Skin of body (tissue), 2 donors: ENCODE data around the gene ZMYM5. TPM values are rescaled to one million over a fixed set of nuclear protein-coding genes. Genes with fewer than 3 reads are reported as not detected.
"Not testable (repeated sequence)": the region's sequence is repeated elsewhere in the genome, so short reads cannot be mapped to it uniquely, and the experiment has no call there.

Source experiments
- DNase-seq: peaks from one replicate; lab custom pipeline; 2025; lab: John Stamatoyannopoulos, UW
- total RNA-seq: library from RNA; depleted of rRNA; stranded (reverse); fragments of >200 nt; gene quantifications from one replicate; pipeline ENCODE4 v1.2.3, GENCODE V29; 2014

Gene ZMYM5
- total RNA-seq: 26.1 TPM

DNA sequence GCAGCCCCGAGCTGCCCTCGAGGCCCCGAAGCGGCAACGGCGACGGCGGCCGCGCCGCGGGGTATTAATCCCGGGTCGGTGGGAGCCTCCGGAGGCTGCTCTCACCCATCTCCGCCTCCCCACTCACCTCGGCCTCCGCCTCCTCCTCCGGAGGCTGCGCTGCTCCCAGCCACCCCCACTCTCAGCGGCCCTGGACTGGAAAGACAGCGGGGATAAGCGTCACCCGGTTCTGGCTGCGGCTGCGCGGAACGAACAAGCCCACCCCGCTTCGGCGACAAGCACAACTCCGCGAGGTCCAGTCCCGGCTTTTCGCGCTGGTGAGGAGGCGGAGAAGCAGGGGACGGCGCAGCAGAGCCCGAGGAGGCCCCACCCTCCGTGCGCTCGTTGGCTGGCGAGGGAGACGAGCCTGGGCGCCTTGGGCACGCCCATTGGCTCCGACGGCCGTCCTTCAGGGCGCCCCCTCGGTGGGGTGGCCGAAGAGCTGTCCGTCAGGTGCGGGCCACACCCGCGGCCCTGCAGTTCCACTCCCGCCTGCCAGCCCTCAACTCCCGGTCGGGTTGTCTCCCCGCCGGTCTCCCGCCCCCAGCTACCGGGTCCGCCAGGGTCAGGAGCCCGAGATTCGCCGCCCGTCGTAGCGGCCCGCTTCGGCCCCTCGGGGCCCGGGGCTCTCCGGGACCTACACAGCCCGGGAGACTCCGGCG is at the start of gene ZMYM5:
ZMYM5 (minus strand) TSS at position 327 of the 701 bp plus-strand sequence. CDS start 11,469 bp downstream, outside the sequence.
- DNase-seq: peak; percentile 100

GRCh38 chr13:19910336-19911072 is 47.1 kb upstream of the ZMYM5 start:
- DNase-seq: no peak

GRCh38 chr13:19908350-19908986 is 45.0 kb upstream of the ZMYM5 start:
- no peak for DNase-seq

DNA sequence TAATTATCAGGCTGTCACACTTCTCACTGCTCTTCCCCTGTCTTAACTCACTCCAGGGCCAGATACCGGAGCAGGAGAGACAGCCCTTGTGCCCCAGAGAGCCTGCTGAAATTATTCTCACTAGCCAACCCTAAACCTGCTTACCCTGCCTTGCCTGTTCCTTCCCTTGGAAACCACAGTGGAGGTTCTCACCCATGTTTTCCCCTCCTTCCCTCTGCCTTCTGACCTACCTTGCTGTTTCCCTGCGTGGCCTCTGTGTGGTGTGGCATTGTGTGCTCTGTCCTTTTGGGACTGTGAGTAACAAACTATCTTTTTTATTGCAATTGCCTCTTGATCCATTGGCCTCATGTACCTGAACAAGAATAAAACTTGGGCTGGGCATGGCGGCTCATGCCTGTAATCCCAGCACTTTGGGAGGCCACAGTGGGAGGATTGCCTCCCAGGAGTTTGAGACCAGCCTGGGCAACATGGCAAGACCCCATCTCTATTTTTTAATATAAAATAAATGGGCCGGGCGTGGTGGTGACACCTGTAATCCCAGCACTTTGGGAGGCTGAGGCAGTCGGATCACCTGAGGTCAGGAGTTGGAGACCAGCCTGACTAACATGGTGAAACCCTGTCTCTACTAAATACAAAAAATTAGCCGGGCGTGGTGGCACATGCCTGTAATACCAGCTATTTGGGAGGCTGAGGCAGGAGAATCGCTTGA is 42.2 kb upstream of the ZMYM5 start:
- not testable (repeated sequence) for DNase-seq

DNA sequence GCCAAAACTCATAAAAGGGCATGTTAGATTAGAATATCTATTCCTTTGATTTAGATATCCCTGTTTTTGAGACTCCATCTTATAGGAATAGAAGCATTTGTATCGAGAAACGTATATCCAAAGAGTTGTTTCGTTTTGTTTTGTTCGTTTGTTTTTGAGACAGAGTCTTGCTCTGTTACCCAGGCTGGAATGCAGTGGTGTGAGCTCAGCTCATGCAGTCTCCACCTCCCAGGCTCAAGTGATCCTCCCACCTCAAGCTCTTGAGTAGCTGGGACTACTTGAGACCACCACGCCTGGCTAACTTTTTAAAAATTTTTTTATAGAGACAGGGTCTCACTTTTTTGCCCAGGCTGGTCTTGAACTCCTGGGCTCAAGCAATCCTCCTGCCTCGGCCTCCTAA is 26.6 kb upstream of the ZMYM5 start:
- DNase-seq: no peak

DNA sequence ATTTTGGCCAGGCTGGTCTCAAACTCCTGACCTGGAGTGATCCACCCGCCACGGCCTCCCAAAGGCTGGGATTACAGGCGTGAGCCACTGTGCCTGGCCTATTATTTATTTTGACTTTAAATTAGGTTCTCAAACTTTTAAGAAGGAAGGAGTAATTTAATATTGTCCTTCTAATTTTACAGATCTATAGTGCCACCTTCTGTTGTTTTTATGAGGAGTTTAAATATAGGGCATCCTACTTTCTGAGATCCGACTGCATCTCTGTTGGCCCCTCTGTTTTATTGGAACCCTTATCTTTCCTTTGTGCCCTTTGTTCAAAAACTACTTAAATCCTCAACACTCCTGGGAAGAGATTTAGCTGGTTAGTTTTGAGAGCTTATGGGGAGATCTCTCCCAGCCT is 25.4 kb upstream of the ZMYM5 start:
- DNase-seq: no peak

DNA sequence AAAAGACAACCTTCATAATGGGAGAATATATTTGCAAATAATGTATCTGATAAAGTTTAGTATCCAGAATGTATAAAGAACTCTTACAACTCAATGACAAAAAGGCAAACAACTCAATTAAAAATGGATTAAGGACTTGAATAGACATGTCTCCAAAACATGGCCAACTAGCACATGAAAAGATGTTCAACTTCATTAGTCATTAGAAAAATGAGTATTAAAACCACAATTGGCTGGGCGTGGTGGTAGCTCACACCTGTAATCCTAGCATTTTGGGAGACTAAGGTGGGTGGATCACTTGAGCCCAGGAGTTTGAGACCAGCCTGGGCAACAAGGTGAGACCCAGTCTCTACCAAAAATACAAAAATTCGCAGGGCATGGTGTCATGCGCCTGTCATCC is 18.8 kb upstream of the ZMYM5 start:
- no peak for DNase-seq

DNA sequence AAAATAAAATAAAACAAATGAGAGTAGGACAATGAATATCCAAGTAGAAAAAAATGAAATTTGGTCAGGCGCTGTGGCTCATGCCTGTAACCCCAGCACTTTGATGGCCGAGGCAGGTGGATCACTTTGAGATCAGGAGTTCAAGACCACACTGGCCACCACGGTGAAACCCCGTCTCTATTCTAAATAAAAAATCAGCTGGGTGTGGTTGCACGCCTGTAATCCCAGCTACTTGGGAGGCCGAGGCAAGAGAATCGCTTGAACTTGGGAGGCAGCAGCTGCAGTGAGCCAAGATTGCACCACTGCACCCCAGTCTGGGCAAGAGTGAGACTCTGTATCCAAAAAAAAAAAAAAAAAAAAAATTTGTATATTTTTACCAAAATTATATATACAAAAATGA is 18.2 kb upstream of the ZMYM5 start:
- no peak for DNase-seq

DNA sequence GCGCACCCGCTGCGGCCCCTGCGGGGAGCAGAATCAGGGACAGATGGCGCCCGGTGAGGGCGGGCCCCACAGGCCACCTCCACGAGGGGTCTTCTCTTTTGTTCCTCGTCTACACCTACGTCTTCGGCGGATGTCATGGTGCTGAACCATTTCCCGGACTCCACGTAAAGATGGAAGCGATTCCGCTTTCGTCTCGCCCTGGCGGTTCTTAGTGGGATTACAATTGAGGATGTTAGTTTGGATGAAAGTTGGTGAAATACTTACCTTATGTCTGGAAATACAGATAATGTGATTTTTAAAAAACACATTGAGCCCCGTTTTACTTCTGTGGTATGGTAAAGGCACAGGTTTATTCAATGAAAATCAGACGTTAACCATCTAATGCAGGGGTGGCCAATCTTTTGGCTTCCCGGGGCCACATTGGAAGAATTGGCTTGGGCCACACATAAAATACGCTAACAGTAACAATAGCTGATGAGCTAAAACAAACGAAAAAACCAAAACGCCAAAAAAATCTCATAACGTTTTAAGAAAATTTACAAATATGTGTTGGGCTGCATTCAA is 1.4 kb upstream of the ZMYM5 start:
- DNase-seq: peak; percentile 56

DNA sequence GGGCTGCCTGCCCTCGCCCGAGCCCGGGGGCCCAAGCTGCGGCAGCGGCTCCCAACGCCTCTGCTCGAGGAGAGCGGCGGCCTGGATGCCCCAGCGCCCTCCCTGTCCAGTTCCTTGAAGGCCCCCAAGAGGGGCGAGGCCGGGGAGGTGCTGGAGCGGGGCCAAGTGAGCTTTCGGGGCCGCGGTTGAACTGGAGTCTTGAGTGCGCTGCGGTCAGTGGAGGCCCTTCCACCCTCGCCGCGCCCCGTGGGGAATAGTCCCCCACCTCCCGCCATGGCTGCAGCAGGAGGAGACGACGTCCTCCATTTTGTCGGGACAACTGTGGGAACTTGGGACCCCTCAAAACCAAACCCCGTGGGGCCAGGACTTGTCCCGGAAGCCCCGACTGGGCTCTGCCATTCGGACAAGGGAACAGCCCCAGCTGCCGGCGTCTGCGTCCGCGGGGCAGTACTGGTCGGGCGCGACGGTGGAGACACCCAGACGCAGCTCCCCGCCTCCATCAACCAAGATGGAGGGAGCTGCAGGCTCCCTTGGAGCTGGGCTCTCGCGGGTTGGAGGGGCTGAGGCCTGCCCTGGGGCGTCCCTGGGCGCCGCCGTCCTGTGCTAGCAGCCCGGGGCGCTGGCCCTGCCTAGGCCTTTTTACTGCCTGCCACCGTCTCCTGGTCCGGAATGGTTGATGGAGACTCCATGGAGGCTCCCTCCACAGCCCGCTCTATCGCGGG is 736 bp upstream of the ZMYM5 start:
- peak; percentile 82 for DNase-seq

GRCh38 chr13:19862481-19863313 is 752 bp downstream of the ZMYM5 start:
- DNase-seq: peak; percentile 28

DNA sequence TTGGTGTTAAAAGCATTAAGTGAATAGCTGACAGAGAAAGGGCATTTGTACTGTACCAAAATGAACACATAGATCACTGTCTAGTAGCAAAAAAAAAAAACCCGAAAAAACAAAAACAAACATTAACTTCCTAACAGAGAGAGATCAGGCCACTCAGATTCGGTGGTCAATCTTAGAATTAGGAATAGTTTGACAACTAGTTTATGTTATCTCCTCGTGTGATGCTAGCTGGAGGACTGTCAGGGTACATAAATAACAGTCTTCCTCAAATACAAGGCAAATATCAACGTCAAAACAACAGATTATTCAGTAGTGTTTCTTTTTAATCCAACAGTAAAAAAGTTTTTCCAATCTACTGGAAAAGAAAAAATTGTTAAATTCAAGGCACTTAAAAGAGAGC is 1.7 kb downstream of the ZMYM5 start:
- DNase-seq: no peak

DNA sequence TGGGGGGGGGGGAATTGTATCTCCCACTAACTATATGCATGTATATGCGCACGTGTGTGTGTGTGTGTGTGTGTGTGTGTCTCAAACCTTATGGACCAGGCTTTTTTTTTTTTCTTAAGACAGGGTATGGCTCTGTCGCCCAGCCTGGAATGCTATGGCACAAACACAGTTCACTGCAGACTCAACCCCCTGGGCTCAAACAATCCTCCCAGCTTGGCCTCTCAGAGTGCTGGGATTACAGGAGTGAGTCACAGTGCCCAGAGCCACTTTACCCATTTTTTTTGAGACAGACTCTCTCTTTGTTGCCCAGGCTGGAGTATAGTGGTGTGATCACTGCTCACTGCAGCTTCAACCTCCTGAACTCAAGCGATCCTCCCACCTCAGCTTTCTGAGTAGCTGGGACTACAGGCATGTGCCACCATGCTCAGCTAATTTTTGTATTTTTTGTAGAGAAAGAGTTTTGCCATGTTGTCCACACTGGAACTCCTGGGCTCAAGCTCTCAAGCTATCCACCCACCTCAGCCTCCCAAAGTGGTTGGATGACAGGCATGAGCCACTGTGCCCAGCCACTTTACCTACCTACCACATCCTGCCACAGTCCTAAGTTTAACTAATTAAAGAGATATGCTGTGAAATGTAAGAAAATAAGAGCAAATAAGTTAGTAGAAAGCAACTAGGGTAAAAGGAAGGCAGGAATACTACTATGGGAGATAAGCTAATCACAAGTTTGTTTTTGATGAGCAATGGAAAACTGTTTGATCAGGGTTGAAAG is 2.4 kb downstream of the ZMYM5 start:
- no peak for DNase-seq

- not testable (repeated sequence) for DNase-seq
Measured at GRCh38 chr13:19857637-19858036, 5.8 kb downstream of the ZMYM5 start.

GRCh38 chr13:19852766-19853165 is 10.7 kb downstream of the ZMYM5 start:
- no peak for DNase-seq

- DNase-seq: peak; percentile 15
Measured at GRCh38 chr13:19845758-19846157, 17.7 kb downstream of the ZMYM5 start.

- DNase-seq: peak; percentile 40
Measured at GRCh38 chr13:19838865-19839275, 24.6 kb downstream of the ZMYM5 start.

- DNase-seq: no peak
Measured at GRCh38 chr13:19836472-19836871, 27.0 kb downstream of the ZMYM5 start.

DNA sequence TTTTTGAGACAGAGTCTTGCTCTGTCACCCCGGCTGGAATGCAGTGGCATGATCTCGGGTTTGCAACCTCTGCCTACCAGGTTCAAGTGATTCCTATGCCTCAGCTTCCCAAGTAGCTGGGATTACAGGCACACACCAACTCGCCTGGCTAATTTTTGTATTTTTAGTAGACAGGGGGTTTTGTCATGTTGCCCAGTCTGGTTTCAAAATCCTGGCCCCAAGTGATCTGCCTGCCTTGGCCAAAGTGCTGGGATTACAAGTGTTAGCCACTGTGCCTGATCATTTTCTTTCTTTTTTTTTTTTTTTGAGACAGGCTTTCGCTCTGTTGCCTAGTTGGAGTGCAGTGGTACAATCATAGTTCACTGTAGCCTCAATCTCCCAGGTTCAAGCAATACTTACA is 28.7 kb downstream of the ZMYM5 start:
- DNase-seq: no peak
